ENCODE measurements around the gene HTR6. TPM values are rescaled to one million over a fixed set of nuclear protein-coding genes. Genes with fewer than 3 reads are reported as not detected.
A peak's percentile ranks its signal among the peaks of the same experiment; 100 is the strongest.

HTR6 gene
- total RNA-seq, 1 donor from 2014 or later, result not detected

- H3K27me3 Mint-ChIP-seq (ENCODE audit: low read depth), result peaks cover 3% of the 10 kb centered on the region
- no peak for DNase-seq (ENCODE audit: low read depth, low spot score)
- peaks cover 21% of the 10 kb centered on the region for H3K4me1 Mint-ChIP-seq
- no peak overlapping the region for H3K4me3 Mint-ChIP-seq
- TF ChIP-seq CTCF (conservative IDR thresholded peaks at IDR 0.05), result no peak
- no peaks in the 10 kb centered on the region for H3K36me3 Mint-ChIP-seq (ENCODE audit: low read depth)
- H3K27ac Mint-ChIP-seq (ENCODE audit: unreplicated experiment), result no peak overlapping the region
- no peaks in the 10 kb centered on the region for H3K9me3 Mint-ChIP-seq
These were observed 44.0 kb downstream of the HTR6 start for GRCh38 chr1:19708567-19709110.

- Mint-ChIP-seq H3K27ac (ENCODE audit: unreplicated experiment) (no peak overlapping the region), H3K27me3 (ENCODE audit: low read depth) (peaks cover 3% of the 10 kb centered on the region), H3K9me3 (no peaks in the 10 kb centered on the region), H3K36me3 (ENCODE audit: low read depth) (no peaks in the 10 kb centered on the region), H3K4me3 (no peak overlapping the region), H3K4me1 (peaks cover 15% of the 10 kb centered on the region)
- no peak for TF ChIP-seq CTCF (conservative IDR thresholded peaks at IDR 0.05)
- no peak for DNase-seq (ENCODE audit: low read depth, low spot score)
These were observed 44.7 kb downstream of the HTR6 start for GRCh38 chr1:19709260-19709793.

GRCh38 chr1:19710825-19711611 lies 46.3 kb downstream of the HTR6 start:
- no peak for TF ChIP-seq CTCF (conservative IDR thresholded peaks at IDR 0.05)
- no peaks in the 10 kb centered on the region for H3K9me3 Mint-ChIP-seq
- H3K4me1 Mint-ChIP-seq, result peaks cover 15% of the 10 kb centered on the region
- H3K27me3 Mint-ChIP-seq (ENCODE audit: low read depth), result peaks cover 2% of the 10 kb centered on the region
- no peak overlapping the region for H3K27ac Mint-ChIP-seq (ENCODE audit: unreplicated experiment)
- no peaks in the 10 kb centered on the region for H3K36me3 Mint-ChIP-seq (ENCODE audit: low read depth)
- DNase-seq (ENCODE audit: low read depth, low spot score), result no peak
- no peak overlapping the region for H3K4me3 Mint-ChIP-seq

- TF ChIP-seq CTCF (conservative IDR thresholded peaks at IDR 0.05), result no peak
- no peak overlapping the region for H3K4me3 Mint-ChIP-seq
- H3K4me1 Mint-ChIP-seq, result peaks cover 15% of the 10 kb centered on the region
- DNase-seq (ENCODE audit: low read depth, low spot score), result no peak
- H3K27me3 Mint-ChIP-seq (ENCODE audit: low read depth), result peaks cover 2% of the 10 kb centered on the region
- H3K27ac Mint-ChIP-seq (ENCODE audit: unreplicated experiment), result no peak overlapping the region
- H3K9me3 Mint-ChIP-seq, result no peaks in the 10 kb centered on the region
- no peaks in the 10 kb centered on the region for H3K36me3 Mint-ChIP-seq (ENCODE audit: low read depth)
These were observed 48.3 kb downstream of the HTR6 start for GRCh38 chr1:19712928-19713327.

- H3K4me1 Mint-ChIP-seq, result peaks cover 11% of the 10 kb centered on the region
- H3K4me3 Mint-ChIP-seq, result peak overlapping the region; percentile 6
- no peaks in the 10 kb centered on the region for H3K36me3 Mint-ChIP-seq (ENCODE audit: low read depth)
- peak; percentile 92 for TF ChIP-seq CTCF (conservative IDR thresholded peaks at IDR 0.05)
- peaks cover 2% of the 10 kb centered on the region for H3K27me3 Mint-ChIP-seq (ENCODE audit: low read depth)
- H3K9me3 Mint-ChIP-seq, result no peaks in the 10 kb centered on the region
- H3K27ac Mint-ChIP-seq (ENCODE audit: unreplicated experiment), result no peak overlapping the region
- DNase-seq (ENCODE audit: low read depth, low spot score), result peak; percentile 97
These were observed 50.9 kb downstream of the HTR6 start for GRCh38 chr1:19715334-19716203.
